ENCODE results near the gene AUTS2.

DNA sequence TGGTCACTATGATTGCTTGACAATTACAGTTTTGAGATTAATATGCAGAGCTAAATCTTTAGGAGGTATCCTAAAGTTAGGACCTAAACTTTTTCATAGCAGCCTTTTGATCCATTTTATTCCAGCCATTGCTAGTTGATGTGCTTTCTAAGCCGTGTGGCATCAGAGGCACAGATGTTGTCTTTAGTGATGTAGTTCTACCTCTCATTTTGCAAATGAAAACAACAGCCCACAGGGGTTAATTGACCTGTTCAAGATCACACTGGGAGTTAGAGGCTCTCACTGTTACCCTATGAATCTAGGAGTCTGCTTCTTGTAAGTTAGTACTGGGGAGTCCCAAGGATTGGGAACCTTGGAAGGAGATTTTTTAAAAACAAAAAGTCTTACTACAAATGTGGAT, 10.6 kb downstream of the AUTS2 start:
- no peak for TF ChIP-seq EZH2 (IDR thresholded peaks at IDR 0.05; ENCODE audit: insufficient read depth, poor library complexity, severe bottlenecking)
- no peak for TF ChIP-seq EZH2phosphoT487 (IDR thresholded peaks at IDR 0.05; ENCODE audit: insufficient read depth, low read depth)

All from GM23248 (cell line).